GM19455 (cell line): ENCODE measurements around the gene PCGF3.
"Not testable (repeated sequence)": the region's sequence is repeated elsewhere in the genome, so short reads cannot be mapped to it uniquely, and the experiment has no call there.

Source experiments
- ATAC-seq: cut with Tn5 transposase; IDR thresholded peaks from one replicate; pipeline ENCODE4 v1.9.1; 2021; ENCODE audit not compliant: unreplicated experiment

The PCGF3 gene

DNA sequence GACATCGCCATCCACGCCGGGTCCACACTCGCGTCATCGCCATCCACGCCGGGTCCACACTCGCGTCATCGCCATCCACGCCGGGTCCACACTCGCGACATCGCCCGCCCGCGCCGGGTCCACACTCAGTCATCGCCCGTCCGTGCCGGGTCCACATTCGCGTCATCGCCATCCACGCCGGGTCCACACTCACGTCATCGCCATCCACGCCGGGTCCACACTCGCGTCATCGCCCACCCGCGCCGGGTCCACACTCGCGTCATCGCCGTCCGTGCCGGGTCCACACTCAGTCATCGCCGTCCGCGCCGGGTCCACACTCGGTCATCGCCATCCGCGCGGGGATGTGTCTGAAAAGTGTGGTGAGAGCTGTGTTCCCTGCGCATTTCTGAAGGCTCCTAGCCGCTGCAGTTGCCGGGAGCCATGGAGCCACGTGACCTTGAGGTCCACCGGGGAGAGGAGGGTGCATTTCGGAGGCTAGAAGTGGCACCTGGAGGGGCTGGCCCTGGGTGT lies 17.3 kb downstream of the PCGF3 start:
- no peak for ATAC-seq

- ATAC-seq: no peak
These were observed 18.3 kb downstream of the PCGF3 start for GRCh38 chr4:723751-724530.

DNA sequence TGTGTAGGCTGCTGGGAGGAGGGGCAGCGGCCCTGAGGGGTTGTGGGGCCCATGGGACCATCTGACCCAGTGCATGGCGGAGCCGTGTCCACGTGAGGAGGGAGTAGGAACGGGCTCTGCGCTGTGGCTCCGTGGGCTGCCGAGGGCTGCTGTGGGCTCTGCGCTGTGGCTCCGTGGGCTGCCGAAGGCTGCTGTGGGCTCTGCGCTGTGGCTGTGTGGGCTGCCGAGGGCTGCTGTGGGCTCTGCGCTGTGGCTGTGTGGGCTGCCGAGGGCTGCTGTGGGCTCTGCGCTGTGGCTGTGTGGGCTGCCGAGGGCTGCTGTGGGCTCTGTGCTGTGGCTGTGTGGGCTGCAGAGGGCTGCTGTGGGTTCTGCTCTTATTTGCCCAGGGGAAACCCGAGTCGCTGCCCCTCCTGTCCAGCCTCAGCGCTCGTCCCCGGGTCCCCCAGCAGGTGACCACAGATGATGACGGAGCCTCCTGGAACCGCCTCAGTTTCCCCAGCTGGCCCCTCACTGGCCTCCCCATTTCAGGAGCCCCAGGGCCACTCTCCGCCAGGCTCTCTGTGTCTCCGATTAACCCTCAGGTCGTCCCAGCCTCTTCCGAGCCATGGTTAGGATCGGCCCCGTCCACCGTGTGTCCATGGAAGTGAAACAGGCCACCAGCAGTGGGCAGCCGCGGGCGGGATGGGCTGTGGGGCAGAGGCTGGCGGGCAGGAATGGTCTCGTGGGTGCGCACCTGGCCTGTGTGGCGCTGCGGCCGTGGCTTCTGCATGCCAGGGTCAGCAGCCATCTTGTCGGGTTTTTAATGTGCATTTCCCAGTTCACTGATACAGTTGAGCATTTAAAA lies 20.0 kb downstream of the PCGF3 start:
- ATAC-seq: no peak

DNA sequence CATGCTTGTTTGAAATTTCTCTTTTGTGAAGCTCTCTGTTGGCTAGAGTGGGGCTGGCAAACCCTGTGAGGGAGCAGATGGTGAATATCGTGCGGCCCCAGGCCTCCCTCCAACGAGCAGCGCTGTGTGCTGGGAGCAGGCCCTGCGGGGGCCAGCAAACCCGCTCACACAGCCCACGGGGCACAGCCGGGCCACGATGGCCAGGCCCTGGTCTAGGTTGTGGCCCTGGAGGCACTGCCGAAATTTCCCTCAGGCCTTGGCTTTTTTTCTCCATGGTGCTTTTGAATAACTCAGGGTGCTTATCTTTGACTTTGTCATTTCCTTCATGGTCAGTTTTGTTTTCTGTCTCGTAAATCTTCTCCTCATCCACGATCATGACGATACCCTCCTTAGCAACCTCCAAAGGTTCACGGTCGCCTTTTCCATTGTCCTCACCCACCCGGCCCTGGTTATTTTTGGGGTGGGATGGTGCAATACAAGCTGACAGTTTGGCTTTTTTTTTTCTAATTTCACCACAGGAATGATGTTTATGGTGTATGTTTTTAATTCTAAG lies 20.7 kb downstream of the PCGF3 start:
- no peak for ATAC-seq

GRCh38 chr4:726838-727237 lies 21.2 kb downstream of the PCGF3 start:
- no peak for ATAC-seq

- no peak for ATAC-seq
These were observed 21.9 kb downstream of the PCGF3 start for GRCh38 chr4:727576-727975.

DNA sequence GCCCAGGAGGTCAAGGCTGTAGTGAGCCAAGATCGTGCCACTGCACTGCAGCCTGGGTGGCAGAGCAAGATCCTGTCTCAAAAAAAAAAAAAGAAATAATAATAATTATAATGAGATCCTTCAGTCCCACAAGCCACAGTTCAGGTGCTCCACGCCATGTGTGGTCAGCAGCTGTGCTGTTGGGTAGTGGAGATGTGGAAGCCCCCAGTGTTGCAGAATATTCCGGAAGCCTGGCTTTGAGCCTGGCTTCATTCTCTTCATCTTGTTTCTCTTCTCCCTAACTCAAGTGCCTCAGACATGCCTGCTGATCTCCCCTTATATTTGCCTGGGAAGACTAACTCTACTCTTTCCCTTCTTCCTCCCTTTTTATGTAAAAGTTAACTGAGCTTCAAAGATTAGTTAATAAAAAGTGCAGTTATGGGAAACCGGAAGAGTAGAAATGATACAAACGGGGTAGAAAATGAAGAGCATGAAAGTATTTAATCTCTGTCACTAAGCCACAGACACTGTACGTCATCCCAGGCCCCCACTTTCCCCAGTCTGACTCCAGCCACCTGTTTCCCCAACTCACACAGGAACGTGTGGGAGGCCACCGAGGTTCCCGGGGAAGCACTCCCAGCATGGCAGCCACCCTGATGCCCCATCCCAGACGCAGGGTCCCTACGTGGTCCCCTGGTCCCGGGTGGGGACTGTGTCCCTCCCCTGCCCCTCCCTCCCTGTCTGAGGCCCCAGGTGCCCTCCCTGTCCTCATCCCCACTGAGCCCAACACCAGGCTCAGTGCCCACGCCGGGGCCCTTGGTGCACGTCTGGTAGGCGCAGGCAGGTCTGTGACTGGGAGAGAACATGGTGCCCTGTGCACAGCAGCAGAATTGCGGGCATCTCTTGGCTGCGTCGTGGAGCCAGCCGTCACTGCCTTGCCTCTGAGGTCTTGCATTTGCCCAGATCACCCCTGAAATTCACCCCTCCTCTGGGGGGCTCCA lies 24.0 kb downstream of the PCGF3 start:
- ATAC-seq: no peak

GRCh38 chr4:730511-730910 lies 24.9 kb downstream of the PCGF3 start:
- no peak for ATAC-seq

DNA sequence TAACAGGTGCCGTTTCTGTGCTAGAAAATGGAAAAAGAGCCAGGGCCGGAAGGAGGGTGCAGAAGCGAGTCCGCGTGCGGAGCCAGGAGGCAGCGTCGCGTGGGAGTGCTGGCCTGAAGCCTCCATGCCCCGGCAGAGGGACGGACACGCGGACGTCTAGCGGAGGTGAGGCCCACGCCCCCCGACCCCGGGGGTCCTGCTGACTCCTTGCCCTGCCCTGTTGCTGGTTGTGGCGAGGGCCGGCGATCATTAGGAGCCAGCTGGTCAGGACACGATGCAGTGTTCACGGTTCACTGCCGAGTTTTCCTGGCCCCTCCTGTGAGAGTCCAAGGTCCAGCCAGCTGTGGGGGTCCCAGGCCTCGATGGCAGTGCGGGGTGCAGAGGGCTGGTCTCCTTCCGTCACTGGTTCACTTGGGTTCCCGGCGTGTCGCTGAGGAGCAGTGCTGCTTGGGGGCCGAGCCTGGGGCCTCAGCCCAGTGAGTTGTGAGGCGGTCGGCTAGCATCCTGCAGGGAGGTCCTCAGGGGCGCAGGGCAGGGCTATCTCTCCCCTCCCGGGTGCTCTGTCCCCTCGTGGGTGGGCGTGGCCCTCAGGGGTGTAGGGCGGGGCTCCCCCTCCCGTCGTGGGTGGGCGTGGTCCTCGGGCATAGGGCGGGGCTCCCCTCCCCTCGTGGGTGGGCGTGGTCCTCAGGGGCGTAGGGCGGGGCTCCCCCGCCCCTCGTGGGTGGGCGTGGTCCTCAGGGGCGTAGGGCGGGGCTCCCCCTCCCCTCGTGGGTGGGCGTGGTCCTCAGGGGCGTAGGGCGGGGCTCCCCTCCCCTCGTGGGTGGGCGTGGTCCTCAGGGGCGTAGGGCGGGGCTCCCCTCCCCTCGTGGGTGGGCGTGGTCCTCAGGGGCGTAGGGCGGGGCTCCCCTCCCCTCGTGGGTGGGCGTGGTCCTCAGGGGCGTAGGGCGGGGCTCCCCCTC lies 25.6 kb downstream of the PCGF3 start:
- not testable (repeated sequence) for ATAC-seq

DNA sequence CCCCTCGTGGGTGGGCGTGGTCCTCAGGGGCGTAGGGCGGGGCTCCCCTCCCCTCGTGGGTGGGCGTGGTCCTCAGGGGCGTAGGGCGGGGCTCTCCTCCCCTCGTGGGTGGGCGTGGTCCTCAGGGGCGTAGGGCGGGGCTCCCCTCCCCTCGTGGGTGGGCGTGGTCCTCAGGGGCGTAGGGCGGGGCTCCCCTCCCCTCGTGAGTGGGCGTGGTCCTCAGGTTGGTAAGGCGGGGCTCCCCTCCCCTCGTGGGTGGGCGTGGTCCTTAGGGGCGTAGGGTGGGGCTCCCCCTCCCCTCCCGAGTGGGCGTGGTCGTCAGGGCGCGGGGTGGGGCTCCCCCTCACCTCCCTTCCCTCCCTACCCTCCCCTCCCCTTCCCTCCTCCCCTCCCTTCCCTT lies 26.3 kb downstream of the PCGF3 start:
- ATAC-seq: not testable (repeated sequence)

DNA sequence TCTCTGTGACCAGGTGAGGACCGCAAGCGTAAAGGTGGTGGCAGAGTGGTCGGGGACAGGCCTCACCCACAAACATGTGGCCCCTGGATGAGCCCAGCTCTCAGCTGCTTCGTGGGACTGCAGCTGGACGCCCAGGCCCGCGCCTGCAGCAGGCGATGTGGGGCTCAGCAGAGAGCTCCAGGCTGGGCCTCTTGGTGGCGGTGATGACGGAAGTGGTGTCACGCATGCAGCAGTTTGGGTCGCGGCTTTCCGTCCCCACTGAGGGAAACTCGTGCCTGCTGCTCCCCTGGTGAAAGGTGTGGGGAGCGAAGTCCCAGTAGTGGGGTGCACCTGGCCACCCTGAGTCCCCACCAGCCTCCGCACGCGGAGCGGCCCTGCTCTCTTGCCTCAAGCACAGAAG lies 26.9 kb downstream of the PCGF3 start:
- ATAC-seq: no peak

GRCh38 chr4:732911-733630 lies 27.4 kb downstream of the PCGF3 start:
- ATAC-seq: no peak

- no peak for ATAC-seq
These were observed 28.0 kb downstream of the PCGF3 start for GRCh38 chr4:733631-733980.

GRCh38 chr4:734075-734474 lies 28.4 kb downstream of the PCGF3 start:
- no peak for ATAC-seq

DNA sequence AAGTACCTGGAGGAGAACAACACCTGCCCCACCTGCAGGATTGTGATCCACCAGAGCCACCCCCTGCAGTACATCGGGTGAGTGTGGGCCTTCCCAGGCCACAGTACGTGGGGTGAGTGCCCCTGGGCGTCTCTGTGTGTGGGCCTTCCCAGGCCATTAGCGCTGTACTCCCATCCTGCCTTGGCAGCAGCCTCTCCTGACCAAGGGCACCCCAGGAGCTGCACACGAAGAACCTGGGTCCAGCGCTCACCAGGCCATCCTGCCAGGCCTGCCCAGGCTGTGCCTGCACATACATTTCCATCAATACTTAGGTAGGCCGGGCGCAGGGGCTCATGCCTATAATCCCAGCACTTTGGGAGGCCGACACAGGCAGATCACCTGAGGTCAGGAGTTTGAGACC lies 29.3 kb downstream of the PCGF3 start:
- no peak for ATAC-seq

GRCh38 chr4:735583-735982 lies 30.0 kb downstream of the PCGF3 start:
- ATAC-seq: no peak

- ATAC-seq: not testable (repeated sequence)
These were observed 30.9 kb downstream of the PCGF3 start for GRCh38 chr4:736561-736960.

DNA sequence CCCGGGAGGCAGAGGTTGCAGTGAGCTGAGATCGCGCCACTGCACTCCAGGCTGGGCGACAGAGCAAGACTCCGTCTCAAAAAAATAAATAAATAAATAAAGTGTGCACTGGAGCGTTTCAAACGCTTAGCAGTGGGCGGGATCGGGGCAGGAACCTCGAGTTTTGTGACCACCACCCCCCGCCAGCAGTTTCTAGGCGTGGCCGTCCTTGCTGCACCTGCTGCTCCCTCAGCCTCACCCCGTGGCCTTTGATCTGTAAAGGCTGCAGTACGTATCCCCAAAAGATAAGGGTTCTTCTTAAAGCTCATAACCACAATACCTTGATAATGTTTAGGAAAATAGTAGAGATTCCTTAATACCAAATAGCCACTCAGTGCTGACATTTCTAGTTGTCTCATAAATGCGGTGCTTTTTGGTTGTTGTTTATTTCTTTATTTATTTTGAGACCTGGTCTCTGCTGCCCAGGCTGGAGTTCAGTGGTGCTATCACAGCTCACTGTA lies 33.2 kb downstream of the PCGF3 start:
- no peak for ATAC-seq

- ATAC-seq: no peak
These were observed 33.9 kb downstream of the PCGF3 start for GRCh38 chr4:739569-739968.
